GM19372 (cell line): Measurements from ENCODE around the gene PPP1R26.

Source experiments
- ATAC-seq: cut with Tn5 transposase; IDR thresholded peaks from one replicate; pipeline ENCODE4 v1.9.1; 2021; ENCODE audit warnings: mild to moderate bottlenecking, low read depth, moderate library complexity; ENCODE audit not compliant: unreplicated experiment

The PPP1R26 gene

DNA sequence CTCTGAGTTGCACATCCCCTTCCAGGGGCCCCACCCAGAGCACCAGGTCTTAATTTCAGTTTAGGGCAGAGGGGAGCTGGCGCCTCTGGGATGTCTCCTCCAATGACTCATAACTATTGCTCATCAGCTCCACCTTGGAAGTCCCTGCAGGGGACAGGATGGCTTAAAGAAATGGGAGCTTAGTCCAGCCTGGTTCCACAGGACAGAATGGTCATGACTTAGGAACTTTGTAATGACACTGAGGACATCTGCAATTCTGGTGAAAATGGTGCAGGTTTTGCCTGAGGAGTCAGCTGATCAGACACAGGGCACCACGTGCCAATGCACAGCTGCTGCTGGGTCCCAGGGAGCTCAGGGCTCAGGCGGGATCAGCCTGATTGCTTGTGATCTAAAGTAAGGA is 16.4 kb upstream of the PPP1R26 start:
- ATAC-seq = no peak

- ATAC-seq = no peak
Observed at GRCh38 chr9:135464181-135464580, 15.4 kb upstream of the PPP1R26 start.

GRCh38 chr9:135468854-135469521 is 10.6 kb upstream of the PPP1R26 start:
- no peak for ATAC-seq

- ATAC-seq = no peak
Observed at GRCh38 chr9:135471791-135472640, 7.6 kb upstream of the PPP1R26 start.

DNA sequence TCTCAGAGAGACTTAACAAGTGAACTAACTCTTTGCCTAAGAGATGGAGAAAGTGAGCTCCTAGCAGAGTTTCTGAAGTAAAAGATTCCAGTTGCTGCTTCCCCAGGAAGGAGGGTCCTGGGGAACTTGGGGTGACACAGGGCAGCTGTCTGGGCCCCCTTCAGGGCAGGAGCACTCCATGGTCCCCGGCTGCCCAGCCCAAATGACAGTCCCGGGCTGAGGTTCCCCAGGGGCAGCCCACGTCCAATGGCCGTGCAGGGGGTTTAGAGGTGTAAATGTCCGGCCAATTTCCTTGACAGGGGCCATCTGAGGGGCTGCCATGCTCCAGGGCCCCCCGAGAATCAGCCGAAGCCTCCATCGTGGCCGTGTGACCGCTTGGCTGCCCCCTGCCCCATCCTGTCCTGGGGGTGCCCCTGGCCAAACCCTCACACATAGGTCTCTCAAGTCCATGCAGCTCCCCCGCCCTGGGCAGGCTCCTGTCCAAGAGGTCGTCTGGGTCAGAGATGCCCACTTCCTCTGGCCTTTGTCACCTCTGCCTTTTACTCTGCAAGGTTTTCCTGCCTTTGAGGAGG is 5.5 kb upstream of the PPP1R26 start:
- ATAC-seq = no peak

DNA sequence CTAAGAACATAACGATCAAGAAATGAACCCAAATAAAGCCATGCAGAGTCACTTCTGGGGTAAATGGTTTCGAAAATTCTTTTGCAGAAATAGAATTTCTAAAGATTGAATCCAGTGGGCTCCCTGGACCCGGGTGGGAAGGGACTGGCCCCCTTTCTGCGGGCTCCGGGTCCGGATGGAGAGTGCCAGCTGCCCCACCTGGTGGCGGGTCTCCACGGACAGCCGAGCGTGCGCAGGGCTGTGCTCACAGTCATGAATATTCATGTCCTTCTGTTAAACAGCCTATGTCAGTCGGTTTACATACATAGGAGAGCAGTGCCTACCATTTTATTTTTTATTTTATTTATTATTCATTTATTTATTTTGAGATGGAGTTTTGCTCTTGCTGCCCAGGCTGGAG is 4.7 kb upstream of the PPP1R26 start:
- no peak for ATAC-seq

- ATAC-seq = no peak
Observed at GRCh38 chr9:135476561-135477355, 2.8 kb upstream of the PPP1R26 start.

DNA sequence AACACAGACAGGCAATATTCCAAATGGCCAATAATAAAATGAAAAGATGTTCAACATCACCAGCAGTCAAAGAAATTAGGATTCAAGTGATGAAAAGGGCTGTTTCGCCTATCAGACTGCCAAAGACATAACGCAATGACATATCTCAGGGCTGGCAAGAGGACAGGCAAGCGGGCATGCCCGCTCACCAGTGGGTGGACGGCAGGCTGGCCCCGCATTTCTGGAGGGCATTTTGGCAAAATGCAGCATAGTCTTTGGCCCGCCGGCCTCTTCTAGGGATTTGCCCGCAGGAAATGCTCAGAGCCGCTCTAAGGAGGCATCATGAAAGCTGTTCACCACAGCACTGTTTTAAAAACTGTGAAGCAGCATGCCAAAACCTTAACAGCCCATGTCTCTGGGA is 1.4 kb upstream of the PPP1R26 start:
- no peak for ATAC-seq

- ATAC-seq = no peak
Observed at GRCh38 chr9:135478829-135479468, 633 bp upstream of the PPP1R26 start.

DNA sequence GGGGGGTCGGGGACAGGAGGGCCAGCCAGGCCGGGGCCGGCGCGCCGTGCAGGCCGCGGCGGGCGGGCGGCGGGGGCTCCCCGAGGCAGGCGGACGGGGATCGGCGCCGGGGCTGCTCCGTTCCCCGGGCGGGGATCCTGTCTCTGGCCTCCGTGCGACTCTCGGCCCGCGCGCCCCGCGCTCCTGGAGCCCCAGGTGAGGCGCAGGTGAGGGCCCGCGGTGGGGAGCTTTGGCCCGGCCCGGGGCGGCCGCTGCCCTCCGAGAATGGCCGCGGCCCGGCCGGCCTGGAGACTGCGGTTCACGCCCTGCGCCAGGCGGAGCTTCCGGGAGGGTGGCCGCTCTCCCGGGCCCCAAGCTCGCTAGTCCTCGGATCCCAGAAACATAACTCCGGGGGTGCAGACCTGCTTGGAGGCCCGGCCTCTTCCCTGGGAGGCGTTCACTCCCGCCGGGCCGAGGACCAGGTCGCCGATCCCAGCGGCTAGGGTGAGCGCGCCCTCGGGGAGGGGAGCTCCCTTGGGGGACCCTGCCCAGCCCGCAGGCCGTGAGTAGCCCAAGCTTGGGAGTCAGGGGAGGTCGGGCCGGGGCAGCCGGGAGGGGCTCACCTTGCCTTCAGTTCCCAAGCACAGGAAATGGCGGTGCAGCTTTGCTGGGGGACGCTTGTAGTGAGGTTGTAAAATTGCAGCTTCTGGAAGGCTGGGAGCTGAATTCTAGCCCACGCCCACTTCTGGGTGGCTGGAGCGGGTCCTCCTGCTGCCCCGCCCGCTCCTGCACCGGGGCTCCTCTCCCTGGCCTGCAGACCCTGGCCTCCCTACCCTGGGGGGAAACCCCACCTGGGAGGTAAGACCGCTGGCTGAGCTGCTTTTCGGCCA is 723 bp downstream of the PPP1R26 start:
- no peak for ATAC-seq

DNA sequence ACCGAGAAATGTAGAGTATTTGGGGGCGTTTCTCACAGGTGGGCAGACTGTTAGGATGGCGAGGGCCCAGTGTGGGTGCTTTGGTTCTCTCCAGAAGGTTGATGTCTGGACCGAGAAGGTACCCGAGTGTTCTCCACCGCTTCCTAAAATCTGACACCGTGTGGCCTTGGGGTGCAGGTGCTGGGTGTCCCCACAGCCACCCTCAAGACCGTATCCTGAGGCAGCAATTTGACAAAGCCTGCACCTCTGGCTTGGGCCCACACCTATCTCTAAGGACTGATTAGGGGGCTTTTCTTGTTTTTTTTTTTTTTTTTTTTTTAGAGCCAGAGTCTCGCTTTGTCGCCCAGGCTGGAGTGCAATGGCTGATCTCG is 1.3 kb downstream of the PPP1R26 start:
- ATAC-seq = no peak

DNA sequence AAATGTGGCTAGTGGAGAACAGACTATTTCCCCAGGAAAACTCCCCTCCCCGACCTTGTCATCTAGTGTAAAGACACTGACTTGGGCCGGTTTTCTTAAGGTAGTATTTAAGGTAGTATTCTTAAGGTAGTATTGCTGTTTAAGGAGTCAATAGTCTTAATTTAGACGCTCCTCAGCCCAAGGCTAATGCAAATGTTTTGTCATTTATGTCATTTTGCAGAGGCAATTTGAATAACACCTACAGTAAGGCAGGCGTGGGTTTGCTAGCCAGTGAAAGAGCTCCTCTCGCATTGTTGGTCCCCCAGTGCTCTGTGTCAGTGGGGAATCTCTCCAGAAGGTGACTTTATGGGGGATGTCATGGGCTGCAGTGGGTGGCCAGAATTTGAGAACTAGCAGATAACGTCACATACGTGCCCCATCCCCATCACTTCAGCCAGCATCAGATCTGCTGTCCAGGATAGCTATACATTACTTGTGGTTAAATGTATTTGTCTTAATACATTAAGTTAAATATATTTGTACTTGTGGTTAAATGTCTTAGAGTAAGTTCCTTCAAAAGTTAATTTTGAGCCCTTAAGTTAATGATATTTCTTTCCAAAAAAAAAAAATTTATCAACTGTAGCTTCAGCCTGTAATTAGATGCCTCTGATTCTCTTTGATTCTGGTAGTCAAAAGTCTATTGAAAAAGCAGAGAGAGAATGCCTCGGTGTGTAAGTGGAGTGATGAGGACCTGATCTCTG is 2.6 kb downstream of the PPP1R26 start:
- no peak for ATAC-seq

DNA sequence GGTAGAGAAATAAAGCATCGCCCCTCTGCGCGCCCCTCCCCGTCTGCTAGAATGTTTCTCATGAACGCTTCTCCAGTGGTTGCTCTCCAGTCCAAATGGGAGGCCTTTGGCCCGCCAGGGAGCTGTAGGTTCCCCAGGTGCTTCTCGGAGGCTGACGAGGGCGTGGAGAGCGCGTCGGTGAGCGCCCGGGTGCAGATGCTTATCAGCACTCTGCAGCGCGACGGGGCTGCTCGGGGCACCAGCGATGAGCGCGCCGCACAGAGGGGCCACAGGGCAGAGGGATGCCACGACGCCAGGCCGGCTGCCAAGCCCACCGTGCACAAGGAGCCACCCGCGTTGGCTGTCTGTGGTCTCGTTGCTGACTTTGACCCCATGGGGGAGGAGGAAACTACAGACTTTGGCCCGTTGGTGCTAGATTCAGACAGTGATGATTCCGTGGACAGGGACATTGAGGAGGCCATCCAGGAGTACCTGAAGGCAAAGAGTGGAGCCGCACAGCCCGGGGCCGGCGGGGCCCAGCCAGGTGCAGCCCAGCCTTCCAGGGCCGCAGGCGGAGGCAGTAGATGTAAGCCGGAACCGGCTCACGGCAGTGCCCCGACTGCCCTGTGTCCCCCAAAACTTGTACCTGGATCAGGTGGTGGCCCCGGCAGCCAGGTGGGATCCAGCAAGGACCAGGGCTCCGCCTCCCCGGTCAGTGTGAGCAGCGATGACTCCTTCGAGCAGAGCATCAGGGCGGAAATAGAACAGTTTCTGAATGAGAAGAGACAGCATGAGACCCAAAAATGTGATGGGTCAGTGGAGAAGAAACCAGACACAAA is 5.1 kb downstream of the PPP1R26 start:
- no peak for ATAC-seq

DNA sequence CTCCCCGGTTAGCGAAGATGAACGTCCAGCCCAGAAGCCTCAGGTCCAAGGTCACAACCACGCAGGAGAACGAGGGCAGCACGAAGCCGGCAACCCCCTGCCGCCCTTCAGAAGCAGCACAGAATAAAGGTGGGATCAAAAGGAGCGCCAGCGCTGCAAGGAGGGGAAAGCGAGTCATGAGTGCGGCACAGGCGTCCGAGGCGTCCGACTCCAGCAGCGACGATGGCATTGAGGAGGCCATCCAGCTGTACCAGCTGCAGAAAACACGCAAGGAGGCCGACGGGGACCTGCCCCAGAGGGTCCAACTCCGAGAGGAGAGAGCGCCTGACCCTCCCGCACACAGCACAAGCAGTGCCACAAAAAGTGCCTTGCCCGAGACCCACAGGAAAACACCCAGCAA is 5.8 kb downstream of the PPP1R26 start:
- no peak for ATAC-seq

DNA sequence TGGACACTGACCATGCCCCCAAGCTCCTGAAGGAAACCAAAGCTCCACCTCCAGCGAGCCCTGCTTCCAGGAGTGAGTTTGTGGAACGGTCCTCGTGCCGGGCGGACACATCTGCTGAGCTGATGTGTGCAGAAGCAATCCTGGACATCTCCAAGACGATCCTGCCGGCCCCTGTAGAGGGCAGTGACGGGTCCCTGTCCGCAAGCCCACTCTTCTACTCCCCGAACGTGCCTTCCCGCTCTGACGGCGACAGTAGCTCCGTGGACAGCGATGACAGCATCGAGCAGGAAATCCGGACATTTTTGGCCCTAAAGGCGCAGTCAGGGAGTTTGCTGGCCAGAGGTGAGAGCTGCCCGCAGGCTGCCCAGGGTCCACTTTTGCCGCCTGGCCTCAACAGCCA is 6.2 kb downstream of the PPP1R26 start:
- no peak for ATAC-seq

GRCh38 chr9:135486267-135487065 is 6.9 kb downstream of the PPP1R26 start:
- no peak for ATAC-seq

DNA sequence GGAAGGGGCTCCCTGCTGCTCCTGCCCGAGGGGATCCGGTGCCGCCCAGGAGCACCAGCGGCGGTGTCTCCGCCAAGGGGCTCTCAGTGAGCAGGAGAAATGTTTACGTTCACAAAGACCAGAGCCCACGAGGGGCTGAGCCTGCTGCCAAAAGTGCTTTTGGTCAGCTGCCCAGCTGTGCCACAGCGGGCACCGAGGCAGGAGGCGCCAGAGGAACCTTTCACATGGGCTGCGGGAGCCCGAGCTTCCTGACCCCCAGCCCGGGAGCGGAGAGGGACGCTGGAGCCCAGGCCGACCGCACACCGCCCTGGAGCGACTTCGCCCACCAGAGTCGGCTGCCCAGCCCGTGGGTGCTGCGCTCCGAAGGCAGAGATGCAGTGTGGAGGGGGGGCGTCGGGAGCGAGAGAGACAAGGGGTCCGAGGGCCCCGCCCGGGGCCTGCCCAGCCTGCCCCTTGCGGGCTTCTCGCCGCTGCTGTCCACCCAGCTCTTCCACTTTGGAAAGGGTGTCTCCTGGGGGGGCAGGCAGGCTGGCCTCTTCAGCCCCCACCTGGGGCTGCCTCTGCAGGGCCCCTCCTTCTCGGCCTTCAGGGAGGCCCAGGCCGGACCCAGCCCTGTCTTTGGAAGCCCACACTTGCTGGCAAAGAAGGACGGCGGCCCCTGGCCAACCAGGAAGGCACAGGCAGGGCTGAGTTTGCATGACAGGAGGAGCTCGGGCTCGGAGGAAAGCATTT is 7.9 kb downstream of the PPP1R26 start:
- ATAC-seq = no peak
